Adrenal gland (tissue), 5 donors: ENCODE results near the gene PCBD2.

Experiments
- POLR2A ChIP-seq, 2 donors: fragments of 450-650 bp; IDR thresholded peaks; one replicate each; pipeline ENCODE4 v1.6.1; 2017; ENCODE audit warnings: antibody characterized with exemption in 2 of 2, mild to moderate bottlenecking in 2 of 2, moderate library complexity in 1 of 2
- TF ChIP-seq, protein P1 (sequence below), 6 experiments: fragments of 450-650 bp in 4 of 6; fragments of 200-600 bp in 2 of 6; sonication (generic) in 1 of 6; IDR thresholded peaks; 1 replicate in 5 of 6; 2 replicates in 1 of 6; pipeline versions ENCODE4 v1.5.1 to v1.8.0; 2016 to 2021; ENCODE audit warnings: antibody characterized with exemption in 6 of 6, mild to moderate bottlenecking in 2 of 6, moderate library complexity in 1 of 6
- donor health status: DM: no; HTN: no; CAD: no.

DNA sequence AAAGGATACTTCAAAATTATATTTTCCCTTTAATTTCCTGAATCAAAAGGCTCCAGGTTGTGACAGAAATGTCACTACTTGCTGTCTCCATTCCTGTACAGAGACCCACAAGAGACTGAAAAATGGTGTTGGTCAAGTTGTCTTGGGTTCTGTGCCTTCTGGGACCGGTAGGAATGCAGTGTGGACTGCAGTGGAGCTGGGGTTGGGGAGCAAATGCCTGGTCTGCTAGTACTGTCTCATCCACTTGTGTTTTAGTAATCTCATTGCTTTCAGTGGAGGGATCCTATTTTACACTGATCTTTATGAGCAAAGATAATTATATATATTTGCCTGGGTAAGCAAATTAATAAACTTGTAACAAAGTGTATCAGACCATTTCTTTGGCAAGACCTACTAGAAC lies 38.6 kb downstream of the PCBD2 start:
- TF ChIP-seq, protein P1, sequence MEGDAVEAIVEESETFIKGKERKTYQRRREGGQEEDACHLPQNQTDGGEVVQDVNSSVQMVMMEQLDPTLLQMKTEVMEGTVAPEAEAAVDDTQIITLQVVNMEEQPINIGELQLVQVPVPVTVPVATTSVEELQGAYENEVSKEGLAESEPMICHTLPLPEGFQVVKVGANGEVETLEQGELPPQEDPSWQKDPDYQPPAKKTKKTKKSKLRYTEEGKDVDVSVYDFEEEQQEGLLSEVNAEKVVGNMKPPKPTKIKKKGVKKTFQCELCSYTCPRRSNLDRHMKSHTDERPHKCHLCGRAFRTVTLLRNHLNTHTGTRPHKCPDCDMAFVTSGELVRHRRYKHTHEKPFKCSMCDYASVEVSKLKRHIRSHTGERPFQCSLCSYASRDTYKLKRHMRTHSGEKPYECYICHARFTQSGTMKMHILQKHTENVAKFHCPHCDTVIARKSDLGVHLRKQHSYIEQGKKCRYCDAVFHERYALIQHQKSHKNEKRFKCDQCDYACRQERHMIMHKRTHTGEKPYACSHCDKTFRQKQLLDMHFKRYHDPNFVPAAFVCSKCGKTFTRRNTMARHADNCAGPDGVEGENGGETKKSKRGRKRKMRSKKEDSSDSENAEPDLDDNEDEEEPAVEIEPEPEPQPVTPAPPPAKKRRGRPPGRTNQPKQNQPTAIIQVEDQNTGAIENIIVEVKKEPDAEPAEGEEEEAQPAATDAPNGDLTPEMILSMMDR (IDR thresholded peaks at IDR 0.05) = no peak
- no peak for TF ChIP-seq POLR2A (IDR thresholded peaks at IDR 0.05)
